Endothelial cell of umbilical vein (primary cell): ENCODE results near the gene TP73. TPM values are rescaled to one million over a fixed set of nuclear protein-coding genes. Genes with fewer than 3 reads are reported as not detected.

Experiments used
- BruUV-seq: library from RNA; stranded (reverse); fragments of 400-500 nt; replicated peaks from 2 replicates; lab custom pipeline; 2021; lab: Mats Ljungman, UMichigan
- CTCF ChIA-PET: fragments of 300-600, 350-600 bp; sonication (Branson Sonifier 250); formaldehyde crosslinking; loops from one replicate; lab custom pipeline; 2021; ENCODE audit warnings: antibody characterized with exemption, inconsistent platforms; lab: Charles Lee
- POLR2A ChIA-PET: fragments of 300-600, 350-600 bp; sonication (Branson Sonifier 250); formaldehyde crosslinking; loops from one replicate; lab custom pipeline; 2021; ENCODE audit warnings: antibody characterized with exemption, inconsistent platforms; lab: Charles Lee
- DNase-seq: peaks from one replicate; pipeline ENCODE4 v3.0.0-alpha.2; 2011; ENCODE audit warnings: low read depth, low spot score
- FAIRE-seq: peaks from 2 replicates; lab custom pipeline; 2011; peaks lifted over from hg19 to GRCh38; lab: Jason Lieb, UNC
- H2AFZ ChIP-seq: 2 replicates; pipeline ENCODE4 v1.6.0; 2012; ENCODE audit warnings: low read depth, low read length, control low read depth, inconsistent platforms
- H3K27ac ChIP-seq: 2 replicates; pipeline ENCODE4 v1.5.1; 2011; ENCODE audit warnings: low read depth, mild to moderate bottlenecking, control low read depth, low read length, moderate library complexity; ENCODE audit not compliant: insufficient read depth
- H3K27me3 ChIP-seq, 2 experiments: 2 replicates each; pipeline versions ENCODE4 v1.6.0 to v1.6.1; 2011; ENCODE audit warnings: low read length in 2 of 2, mixed read lengths in 1 of 2; ENCODE audit not compliant: control insufficient read depth in 2 of 2, insufficient read depth in 2 of 2
- H3K36me3 ChIP-seq, 2 experiments: 2 replicates in 1 of 2; 3 replicates in 1 of 2; pipeline ENCODE4 v1.5.1; 2011; ENCODE audit warnings: low read length in 2 of 2, mild to moderate bottlenecking in 1 of 2, moderate library complexity in 1 of 2; ENCODE audit not compliant: control insufficient read depth in 2 of 2, insufficient read depth in 2 of 2; ENCODE audit errors: extremely low read depth in 1 of 2
- H3K4me1 ChIP-seq: 3 replicates; pipeline ENCODE4 v1.5.1; 2011; ENCODE audit warnings: mild to moderate bottlenecking, low read length; ENCODE audit not compliant: control insufficient read depth, insufficient read depth; ENCODE audit errors: extremely low read depth
- H3K4me2 ChIP-seq: 2 replicates; pipeline ENCODE4 v1.6.1; 2011; ENCODE audit warnings: low read length, control low read depth, mixed read lengths; ENCODE audit not compliant: insufficient read depth
- H3K4me3 ChIP-seq, 3 experiments: fragments of 200-600 bp in 1 of 3; sonication (generic), shearing (Covaris generic) in 1 of 3; replicated peaks in 1 of 3; 2 replicates each; pipeline ENCODE4 v1.5.1; 2011 to 2016; ENCODE audit warnings: control low read depth in 3 of 3, low read length in 3 of 3, mild to moderate bottlenecking in 2 of 3, inconsistent platforms in 1 of 3, low read depth in 1 of 3, moderate library complexity in 1 of 3; ENCODE audit not compliant: insufficient read depth in 1 of 3
- H3K79me2 ChIP-seq: 2 replicates; pipeline ENCODE4 v1.6.0; 2012; ENCODE audit warnings: low read length, inconsistent platforms; ENCODE audit not compliant: control insufficient read depth, insufficient read depth
- H3K9ac ChIP-seq: replicated peaks from 2 replicates; pipeline ENCODE3; 2011; ENCODE audit warnings: low read length, control low read depth; ENCODE audit not compliant: insufficient read depth; ENCODE audit errors: extremely low read depth
- H3K9me1 ChIP-seq: replicated peaks from 3 replicates; pipeline ENCODE4 v1.6.0; 2011; ENCODE audit warnings: mild to moderate bottlenecking, low read length; ENCODE audit not compliant: control insufficient read depth, insufficient read depth; ENCODE audit errors: extremely low read depth
- H3K9me3 ChIP-seq: replicated peaks from 2 replicates; pipeline ENCODE4 v1.5.1; 2012; ENCODE audit warnings: low read length, inconsistent platforms; ENCODE audit not compliant: control insufficient read depth, insufficient read depth
- H4K20me1 ChIP-seq: replicated peaks from 2 replicates; pipeline ENCODE3; 2011; ENCODE audit warnings: mild to moderate bottlenecking, low read length; ENCODE audit not compliant: control insufficient read depth, insufficient read depth; ENCODE audit errors: extremely low read depth
- CTCF ChIP-seq, 2 donors: IDR thresholded peaks; 1 replicate in 1 of 2; 2 replicates in 1 of 2; pipeline ENCODE4 v1.5.1; 2011; ENCODE audit warnings: low read length in 2 of 2, mild to moderate bottlenecking in 2 of 2, moderate library complexity in 2 of 2, control low read depth in 1 of 2, inconsistent platforms in 1 of 2, low read depth in 1 of 2; ENCODE audit not compliant: insufficient read depth in 1 of 2; ENCODE audit errors: extremely low read depth in 1 of 2
- EZH2 ChIP-seq: IDR thresholded peaks from 2 replicates; pipeline ENCODE4 v1.6.1; 2012; ENCODE audit warnings: borderline replicate concordance, low read depth, mild to moderate bottlenecking, moderate library complexity, low read length, inconsistent platforms; ENCODE audit not compliant: severe bottlenecking
- FOS ChIP-seq: IDR thresholded peaks from 2 replicates; pipeline ENCODE4 v1.6.1; 2011; ENCODE audit warnings: mild to moderate bottlenecking, low read length, moderate library complexity, borderline replicate concordance; ENCODE audit not compliant: insufficient read depth
- GATA2 ChIP-seq: IDR thresholded peaks from 2 replicates; pipeline ENCODE4 v1.7.0; 2011; ENCODE audit warnings: low read depth, mild to moderate bottlenecking, moderate library complexity, mixed read lengths, low read length; ENCODE audit not compliant: insufficient read length, insufficient read depth
- MYC ChIP-seq: IDR thresholded peaks from one replicate; pipeline ENCODE4 v1.6.1; 2011; ENCODE audit warnings: mild to moderate bottlenecking, low read depth, low read length
- POLR2AphosphoS5 ChIP-seq: IDR thresholded peaks from 2 replicates; pipeline ENCODE4 v1.6.1; 2012; ENCODE audit warnings: low read depth, mild to moderate bottlenecking, control low read depth, low read length, moderate library complexity; ENCODE audit not compliant: insufficient read depth
- dilution Hi-C: fragments of 300-500 bp; cut with MboI; formaldehyde crosslinking; loops from one replicate; pipeline ENCODE4 v1.15.0; 2019; ENCODE audit warnings: low sequenced_read_pairs; ENCODE audit not compliant: extremely low pct_ligation_motif_present
- intact Hi-C: fragments of 100-400 bp; cut with micrococcal nuclease; formaldehyde crosslinking; loops from one replicate; pipeline ENCODE4 v1.10.0; 2022
- polyA plus RNA-seq, 4 experiments: library from polyadenylated mRNA; depleted of rRNA in 3 of 4; stranded (reverse) in 3 of 4; unstranded in 1 of 4; fragments of >200 nt; gene quantifications; 2 replicates each; pipeline versions ENCODE4 v1.2.1 to v1.2.3, GENCODE V29; 2011 to 2012; ENCODE audit warnings: missing spikeins in 1 of 4
- total RNA-seq: library from RNA; stranded (reverse); gene quantifications from 2 replicates; pipeline ENCODE4 v1.2.3, GENCODE V29; 2021

TP73 gene
- total and polyA plus RNA-seq, 2 donors (not counting 3 experiments of a cell fraction or from before 2014, with no cell fraction given): 0.03 to 0.15 TPM

- FAIRE-seq (peak; percentile 85), DNase-seq (peak; percentile 81)
- peak within 1 kb of the TSS; percentile 92 for H2AFZ ChIP-seq
- no peak within 1 kb of the TSS for H3K9ac ChIP-seq
- POLR2A ChIA-PET: interaction anchor here (1.4 kb wide), 1 partner anchor 20 kb away, joined by 3 read pairs; no protein-coding TSS in a partner anchor
- CTCF ChIA-PET: interaction anchor here (0.7 to 3.8 kb wide), 4 partner anchors 7 to 47 kb away, joined by 3 to 24 read pairs (median 6); no protein-coding TSS in a partner anchor
- H3K4me2 ChIP-seq: peak within 1 kb of the TSS; percentile 73
- intact Hi-C loops: loop anchor here (1.0 to 2.0 kb wide), 2 partner anchors 21 to 71 kb away; no protein-coding TSS in a partner anchor
- peaks cover 39% of the 10 kb centered on the region for H3K4me1 ChIP-seq
- H4K20me1 ChIP-seq: no peaks in the 10 kb centered on the region
- no TSS peak for BruUV-seq
- no peaks in the 10 kb centered on the region for H3K79me2 ChIP-seq
- no peak within 1 kb of the TSS for H3K27ac ChIP-seq
- no peaks in the 10 kb centered on the region for H3K27me3 ChIP-seq
- dilution Hi-C loops: no loop called here
- H3K9me3 ChIP-seq: no peaks in the 10 kb centered on the region
- TF ChIP-seq POLR2AphosphoS5: peak; percentile 12
- TF ChIP-seq MYC: no peak
- H3K9me1 ChIP-seq: no peaks in the 10 kb centered on the region
- H3K36me3 ChIP-seq: no peaks in the 10 kb centered on the region
- peak within 1 kb of the TSS; percentile 22 to 67 (median 54) for H3K4me3 ChIP-seq
These were observed 40.9 kb upstream of the TP73 start, which contains the start of gene MEGF6 for GRCh38 chr1:3611170-3612019. MEGF6 (minus strand) TSS chr1:3611508; CDS start chr1:3611268, 240 bp downstream.

- CTCF ChIA-PET: interaction anchor here (1.8 kb wide), 1 partner anchor 48 kb away, joined by 7 read pairs; no protein-coding TSS in a partner anchor
- peak overlapping the region in 1 of 3 experiments; percentile 67 for H3K4me3 ChIP-seq
- TF ChIP-seq EZH2: no peak
- no peak for TF ChIP-seq CTCF (IDR thresholded peaks at IDR 0.05; ENCODE audit: extremely low read depth in 1 of 2, insufficient read depth in 1 of 2, low read depth in 1 of 2, low read length in 2 of 2)
- no peak for TF ChIP-seq FOS
- no peak for TF ChIP-seq GATA2
- H3K4me2 ChIP-seq: peak overlapping the region; percentile 73
- POLR2A ChIA-PET: no interaction called here
- H3K36me3 ChIP-seq: no peaks in the 10 kb centered on the region
- H3K27ac ChIP-seq: no peak overlapping the region
- intact Hi-C loops (no loop called here), dilution Hi-C loops (no loop called here)
- no peaks in the 10 kb centered on the region for H3K9me3 ChIP-seq
- FAIRE-seq: no peak
- no peaks in the 10 kb centered on the region for H4K20me1 ChIP-seq
- H3K27me3 ChIP-seq: no peaks in the 10 kb centered on the region
- H3K9me1 ChIP-seq: no peaks in the 10 kb centered on the region
- DNase-seq: no peak
- BruUV-seq: no TSS peak
- H3K79me2 ChIP-seq: no peaks in the 10 kb centered on the region
- H3K9ac ChIP-seq: no peak overlapping the region
- peaks cover 39% of the 10 kb centered on the region for H3K4me1 ChIP-seq
- peak overlapping the region; percentile 92 for H2AFZ ChIP-seq
These were observed 40.2 kb upstream of the TP73 start for GRCh38 chr1:3612123-3612522.
